Chondrocyte (in vitro differentiated cells): Measurements from ENCODE around the gene NDUFB3. TPM values are rescaled to one million over a fixed set of nuclear protein-coding genes. Genes with fewer than 3 reads are reported as not detected.

Source experiments
- DNase-seq: peaks from one replicate; pipeline ENCODE4 v3.0.0; 2021; ENCODE audit warnings: mixed read lengths, low spot score
- H3K27ac Mint-ChIP-seq: one replicate; pipeline ENCODE4 v1.8.0; 2021; ENCODE audit warnings: mild to moderate bottlenecking, moderate library complexity, mixed read lengths; ENCODE audit not compliant: unreplicated experiment
- H3K27me3 Mint-ChIP-seq: 2 replicates; pipeline ENCODE4 v1.8.0; 2021; ENCODE audit warnings: low read depth, mixed read lengths
- H3K36me3 Mint-ChIP-seq: 2 replicates; pipeline ENCODE4 v1.8.0; 2021; ENCODE audit warnings: low read depth, mixed read lengths
- H3K4me1 Mint-ChIP-seq: 2 replicates; pipeline ENCODE4 v1.8.0; 2021; ENCODE audit warnings: low read depth, mild to moderate bottlenecking, mixed read lengths
- H3K4me3 Mint-ChIP-seq: one replicate; pipeline ENCODE4 v1.8.0; 2021; ENCODE audit warnings: mild to moderate bottlenecking, moderate library complexity, mixed read lengths; ENCODE audit not compliant: unreplicated experiment
- H3K9me3 Mint-ChIP-seq: 2 replicates; pipeline ENCODE4 v1.8.0; 2021; ENCODE audit warnings: low read depth, mixed read lengths
- total RNA-seq: library from RNA; stranded (reverse); gene quantifications from 3 replicates; pipeline ENCODE4 v1.2.1, GENCODE V29; 2021
- TF ChIP-seq, protein P1 (sequence below): fragments of 200-600 bp; sonication (generic); IDR thresholded peaks from 2 replicates; pipeline ENCODE4 v1.5.0; 2021; ENCODE audit warnings: antibody characterized with exemption, mild to moderate bottlenecking, moderate library complexity

Gene NDUFB3
- total RNA-seq, 1 donor from 2014 or later: 66.2 TPM

DNA sequence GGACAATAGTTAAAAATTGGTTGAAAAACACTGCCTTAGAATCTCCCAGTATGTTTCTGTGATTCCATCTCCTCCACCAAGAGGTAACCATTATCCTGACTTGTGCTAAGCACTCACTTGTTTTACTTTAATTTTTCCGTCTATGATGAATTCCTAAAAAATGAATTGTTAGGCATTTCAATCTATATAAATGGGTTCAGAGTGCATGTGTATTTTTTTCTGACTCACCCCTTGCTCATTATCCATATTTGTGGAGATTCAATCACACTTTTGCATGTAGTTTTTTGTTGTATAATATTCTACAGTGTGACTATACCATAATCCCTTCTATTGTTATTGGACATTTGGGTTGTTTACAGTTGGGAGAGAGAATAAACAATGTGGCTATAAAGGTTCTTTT lies 1.3 kb downstream of the NDUFB3 start:
- H3K27ac Mint-ChIP-seq: peak overlapping the region; percentile 22
- H3K36me3 Mint-ChIP-seq: no peaks in the 10 kb centered on the region
- no peaks in the 10 kb centered on the region for H3K9me3 Mint-ChIP-seq
- H3K4me3 Mint-ChIP-seq: peak overlapping the region; percentile 51
- TF ChIP-seq, protein P1, sequence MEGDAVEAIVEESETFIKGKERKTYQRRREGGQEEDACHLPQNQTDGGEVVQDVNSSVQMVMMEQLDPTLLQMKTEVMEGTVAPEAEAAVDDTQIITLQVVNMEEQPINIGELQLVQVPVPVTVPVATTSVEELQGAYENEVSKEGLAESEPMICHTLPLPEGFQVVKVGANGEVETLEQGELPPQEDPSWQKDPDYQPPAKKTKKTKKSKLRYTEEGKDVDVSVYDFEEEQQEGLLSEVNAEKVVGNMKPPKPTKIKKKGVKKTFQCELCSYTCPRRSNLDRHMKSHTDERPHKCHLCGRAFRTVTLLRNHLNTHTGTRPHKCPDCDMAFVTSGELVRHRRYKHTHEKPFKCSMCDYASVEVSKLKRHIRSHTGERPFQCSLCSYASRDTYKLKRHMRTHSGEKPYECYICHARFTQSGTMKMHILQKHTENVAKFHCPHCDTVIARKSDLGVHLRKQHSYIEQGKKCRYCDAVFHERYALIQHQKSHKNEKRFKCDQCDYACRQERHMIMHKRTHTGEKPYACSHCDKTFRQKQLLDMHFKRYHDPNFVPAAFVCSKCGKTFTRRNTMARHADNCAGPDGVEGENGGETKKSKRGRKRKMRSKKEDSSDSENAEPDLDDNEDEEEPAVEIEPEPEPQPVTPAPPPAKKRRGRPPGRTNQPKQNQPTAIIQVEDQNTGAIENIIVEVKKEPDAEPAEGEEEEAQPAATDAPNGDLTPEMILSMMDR: no peak
- DNase-seq: no peak
- H3K4me1 Mint-ChIP-seq: peaks cover 41% of the 10 kb centered on the region
- H3K27me3 Mint-ChIP-seq: no peaks in the 10 kb centered on the region

DNA sequence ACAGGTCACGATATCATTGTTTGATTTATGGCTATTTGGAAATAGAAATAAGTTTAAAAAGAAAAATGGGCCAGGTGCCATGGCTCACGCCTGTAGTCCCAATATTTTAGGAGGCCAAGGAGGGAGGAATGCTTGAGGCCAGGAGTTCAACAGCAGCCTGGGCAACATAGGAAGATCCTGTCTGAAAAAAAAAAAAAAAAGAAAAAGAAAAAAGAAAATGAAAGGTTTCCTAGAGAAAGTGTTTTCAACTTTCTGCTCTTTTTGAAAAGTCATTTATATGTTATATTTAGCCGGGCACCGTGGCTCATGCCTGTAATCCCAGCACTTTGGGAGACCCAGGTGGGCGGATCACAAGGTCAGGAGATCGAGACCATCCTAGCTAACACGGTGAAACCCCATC lies 3.2 kb downstream of the NDUFB3 start:
- TF ChIP-seq, protein P1: no peak
- no peak for DNase-seq
- Mint-ChIP-seq H3K27me3 (no peaks in the 10 kb centered on the region), H3K4me1 (peaks cover 28% of the 10 kb centered on the region), H3K4me3 (no peak overlapping the region), H3K9me3 (no peaks in the 10 kb centered on the region), H3K36me3 (peaks cover 2% of the 10 kb centered on the region), H3K27ac (no peak overlapping the region)

DNA sequence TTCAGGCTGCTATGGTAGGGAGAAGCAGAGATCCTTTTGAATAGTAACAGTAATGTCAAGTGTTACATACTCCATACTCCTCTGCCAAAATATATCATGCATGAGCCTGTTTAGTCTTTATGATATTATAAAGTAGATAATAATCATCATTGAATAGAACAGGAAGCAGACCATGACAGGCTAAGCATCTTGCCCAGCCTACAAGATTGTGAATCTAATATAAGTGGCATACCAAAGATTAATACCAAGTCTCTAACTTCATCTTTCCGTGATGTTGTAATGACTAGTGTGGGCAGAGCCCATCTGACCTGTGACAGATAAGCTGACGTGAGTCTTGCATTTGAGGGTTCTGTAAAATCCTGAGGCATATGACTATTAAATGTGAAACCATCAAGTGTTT lies 13.1 kb downstream of the NDUFB3 start:
- no peak overlapping the region for H3K27ac Mint-ChIP-seq
- TF ChIP-seq, protein P1: no peak

DNA sequence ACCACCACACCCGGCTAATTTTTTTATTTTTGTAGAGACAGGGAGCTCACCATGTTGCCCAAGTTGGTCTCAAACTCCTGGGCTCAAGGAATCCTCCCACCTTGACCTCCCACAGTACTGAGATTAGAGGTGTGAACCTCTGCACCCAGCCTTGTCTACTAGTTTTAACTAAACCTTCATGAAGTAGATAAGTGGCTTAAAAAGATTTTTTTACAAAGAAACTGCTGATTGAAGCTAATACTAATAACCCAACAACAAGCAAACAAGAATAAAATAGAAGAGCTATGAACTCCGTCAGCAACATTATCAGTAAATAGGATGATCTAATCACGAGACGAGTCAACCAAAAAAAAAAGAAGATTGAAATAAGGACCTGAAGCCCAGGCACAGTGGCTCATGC lies 18.8 kb downstream of the NDUFB3 start:
- TF ChIP-seq, protein P1: no peak
- H3K27ac Mint-ChIP-seq: no peak overlapping the region
- H3K27me3 Mint-ChIP-seq: no peaks in the 10 kb centered on the region
- H3K36me3 Mint-ChIP-seq: peaks cover 9% of the 10 kb centered on the region
- DNase-seq: no peak
- H3K4me1 Mint-ChIP-seq: no peaks in the 10 kb centered on the region
- no peak overlapping the region for H3K4me3 Mint-ChIP-seq
- no peaks in the 10 kb centered on the region for H3K9me3 Mint-ChIP-seq

More for the DNA sequence above, 13.1 kb downstream of the NDUFB3 start:
- no peak for DNase-seq
- Mint-ChIP-seq H3K4me3 (no peak overlapping the region), H3K4me1 (no peaks in the 10 kb centered on the region), H3K9me3 (no peaks in the 10 kb centered on the region), H3K36me3 (peaks cover 13% of the 10 kb centered on the region), H3K27me3 (no peaks in the 10 kb centered on the region)

DNA sequence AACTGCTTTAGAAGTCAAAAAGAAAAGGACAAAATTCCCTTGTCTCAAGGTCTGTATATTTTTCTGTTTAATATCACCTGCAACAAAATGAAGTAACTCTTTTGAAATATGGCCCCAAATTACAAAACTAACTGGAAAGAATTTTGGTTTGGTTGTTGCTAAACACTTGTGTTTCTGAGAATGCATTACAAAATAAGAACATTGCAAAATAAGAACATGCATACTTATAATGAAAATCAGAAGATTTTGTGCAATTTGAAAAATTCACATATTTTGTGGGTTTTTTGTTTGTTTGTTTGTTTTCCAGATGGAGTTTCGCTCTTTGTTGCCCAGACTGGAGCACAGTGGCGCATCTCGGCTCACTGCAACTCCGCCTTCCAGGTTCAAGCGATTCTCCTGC lies 21.8 kb downstream of the NDUFB3 start:
- Mint-ChIP-seq H3K36me3 (peaks cover 3% of the 10 kb centered on the region), H3K4me1 (no peaks in the 10 kb centered on the region), H3K27me3 (no peaks in the 10 kb centered on the region), H3K4me3 (no peak overlapping the region), H3K9me3 (no peaks in the 10 kb centered on the region), H3K27ac (no peak overlapping the region)
- TF ChIP-seq, protein P1: no peak
- DNase-seq: no peak
